Measurements from ENCODE around the gene SPATA20. TPM values are rescaled to one million over a fixed set of nuclear protein-coding genes. Genes with fewer than 3 reads are reported as not detected.

The SPATA20 gene
- total and polyA plus RNA-seq, 2 of the 13 experiments (the other 11 are each of a cell fraction or from before 2014, with no cell fraction given): 36.1 to 64.8 TPM

DNA sequence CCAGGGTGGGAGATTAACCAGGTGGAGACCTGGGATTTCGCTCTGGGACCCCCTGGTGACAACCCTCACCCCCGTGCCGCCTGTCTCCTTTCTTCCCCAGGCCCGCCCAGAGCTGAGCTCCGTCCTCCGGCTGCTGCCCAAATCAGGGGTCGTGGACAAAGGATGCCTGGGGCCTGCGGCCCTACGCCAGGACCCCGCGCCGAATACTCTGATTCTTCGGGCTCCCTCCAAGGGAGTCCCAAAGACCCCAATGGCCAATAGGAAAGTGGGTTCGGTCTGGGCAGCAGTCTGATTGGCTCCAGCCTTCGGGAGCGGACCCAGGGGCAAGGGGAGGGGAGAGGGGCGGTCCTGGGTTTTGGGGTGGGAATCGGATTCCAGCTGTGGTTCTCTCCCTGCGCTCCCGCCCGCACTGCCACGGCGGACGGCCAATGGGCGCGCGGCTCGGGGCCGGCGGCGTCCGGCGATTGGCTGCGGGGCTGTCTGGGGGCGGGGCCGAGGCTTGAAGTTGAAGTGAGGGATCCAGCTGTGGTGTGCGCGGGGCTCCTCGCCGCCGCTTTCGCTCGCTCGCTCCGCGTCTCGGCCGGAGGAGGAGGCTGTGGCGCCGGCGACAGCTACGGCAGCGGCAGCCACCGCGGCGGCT is 13.3 kb downstream of the SPATA20 start, which contains the start of gene CACNA1G:
Gene CACNA1G (plus strand): TSS at position 531 of the 640 bp plus-strand sequence. CDS start 745 bp downstream, outside the sequence.
- intact Hi-C loops (cut with micrococcal nuclease; ENCODE audit: unreplicated experiment) (no loop called here), in situ Hi-C loops (cut with HindIII; ENCODE audit: extremely low pct_ligation_motif_present, low pct_unique_long_range_greater_than_20kb) (no loop called here)
- Histone ChIP-seq H3K4me3 (replicated peaks in 1 of 3; ENCODE audit: insufficient read depth in 1 of 3, low read depth in 2 of 3, low read length in 3 of 3) (peak within 1 kb of the TSS; percentile 27 to 65 (median 35); a peak in 4 of 6 replicates), H3K9me3 (ENCODE audit: low read length) (no peaks in the 10 kb centered on the region), H4K20me1 (ENCODE audit: insufficient read depth, low read length) (peaks cover 5% of the 10 kb centered on the region; the same call in 1 of the 2 replicates), H3K27me3 (ENCODE audit: control insufficient read depth in 1 of 2, insufficient read depth in 2 of 2, low read length in 2 of 2) (peaks cover 22 to 40% of the 10 kb centered on the region in 2 experiments), H2AFZ (ENCODE audit: low read length) (no peak within 1 kb of the TSS), H3K4me2 (ENCODE audit: low read depth, low read length) (peak within 1 kb of the TSS; percentile 69), H3K27ac (ENCODE audit: extremely low read length, insufficient read depth, low read length) (no peak within 1 kb of the TSS), H3K79me2 (ENCODE audit: insufficient read depth, low read length) (no peaks in the 10 kb centered on the region), H3K4me1 (ENCODE audit: insufficient read depth, low read length) (peaks cover 9% of the 10 kb centered on the region), H3K9ac (ENCODE audit: insufficient read depth, low read depth, low read length) (no peak within 1 kb of the TSS), H3K36me3 (replicated peaks in 1 of 2; ENCODE audit: control insufficient read depth in 1 of 2, insufficient read depth in 2 of 2, low read length in 2 of 2) (no peaks in the 10 kb centered on the region)
- WGBS (ENCODE audit: low lambda C conversion rate): 25% methylated on average over 27 of the region's 56 CpGs
- peak; percentile 32 for FAIRE-seq
- BruUV-seq (replicated peaks): no TSS peak
- peak; percentile 71 for DNase-seq (ENCODE audit: low spot score)
- ChIA-PET CTCF (ENCODE audit: low intra/inter-chr PET ratio, low total read pairs) (no interaction called here), POLR2A (interaction anchor here (0.5 to 2.5 kb wide), 13 partner anchors 9 to 305 kb away, joined by 3 to 8 read pairs (median 6); partner anchors contain the start of genes LUC7L3 and TOB1)
- ATAC-seq: peak; percentile 90
- TF ChIP-seq MIER2 (CRISPR knock-in tag; IDR thresholded peaks at IDR 0.05) (no peak), XRCC5 (optimal IDR thresholded peaks at IDR 0.05; ENCODE audit: low read length) (peak; percentile 31), IKZF4 (CRISPR knock-in tag; IDR thresholded peaks at IDR 0.05; ENCODE audit: borderline replicate concordance, low read depth, not compliant biosample characterization) (no peak), FUBP1 (CRISPR knock-in tag; IDR thresholded peaks at IDR 0.05; ENCODE audit: borderline replicate concordance) (no peak), ZBTB38 (CRISPR knock-in tag; IDR thresholded peaks at IDR 0.05) (0 out of 2 replicates have a peak, but pooled peaks have one; percentile 26), KDM5B (CRISPR knock-in tag; IDR thresholded peaks at IDR 0.05; ENCODE audit: borderline replicate concordance) (0 out of 2 replicates have a peak, but pooled peaks have one; percentile 8), MXI1 (IDR thresholded peaks at IDR 0.05; ENCODE audit: borderline replicate concordance, low read depth, low read length) (peak; percentile 35; the same call in 1 of the 3 replicates), GTF2F1 (IDR thresholded peaks at IDR 0.05; ENCODE audit: low read length) (no peak)
- TF ChIP-seq, protein P1, sequence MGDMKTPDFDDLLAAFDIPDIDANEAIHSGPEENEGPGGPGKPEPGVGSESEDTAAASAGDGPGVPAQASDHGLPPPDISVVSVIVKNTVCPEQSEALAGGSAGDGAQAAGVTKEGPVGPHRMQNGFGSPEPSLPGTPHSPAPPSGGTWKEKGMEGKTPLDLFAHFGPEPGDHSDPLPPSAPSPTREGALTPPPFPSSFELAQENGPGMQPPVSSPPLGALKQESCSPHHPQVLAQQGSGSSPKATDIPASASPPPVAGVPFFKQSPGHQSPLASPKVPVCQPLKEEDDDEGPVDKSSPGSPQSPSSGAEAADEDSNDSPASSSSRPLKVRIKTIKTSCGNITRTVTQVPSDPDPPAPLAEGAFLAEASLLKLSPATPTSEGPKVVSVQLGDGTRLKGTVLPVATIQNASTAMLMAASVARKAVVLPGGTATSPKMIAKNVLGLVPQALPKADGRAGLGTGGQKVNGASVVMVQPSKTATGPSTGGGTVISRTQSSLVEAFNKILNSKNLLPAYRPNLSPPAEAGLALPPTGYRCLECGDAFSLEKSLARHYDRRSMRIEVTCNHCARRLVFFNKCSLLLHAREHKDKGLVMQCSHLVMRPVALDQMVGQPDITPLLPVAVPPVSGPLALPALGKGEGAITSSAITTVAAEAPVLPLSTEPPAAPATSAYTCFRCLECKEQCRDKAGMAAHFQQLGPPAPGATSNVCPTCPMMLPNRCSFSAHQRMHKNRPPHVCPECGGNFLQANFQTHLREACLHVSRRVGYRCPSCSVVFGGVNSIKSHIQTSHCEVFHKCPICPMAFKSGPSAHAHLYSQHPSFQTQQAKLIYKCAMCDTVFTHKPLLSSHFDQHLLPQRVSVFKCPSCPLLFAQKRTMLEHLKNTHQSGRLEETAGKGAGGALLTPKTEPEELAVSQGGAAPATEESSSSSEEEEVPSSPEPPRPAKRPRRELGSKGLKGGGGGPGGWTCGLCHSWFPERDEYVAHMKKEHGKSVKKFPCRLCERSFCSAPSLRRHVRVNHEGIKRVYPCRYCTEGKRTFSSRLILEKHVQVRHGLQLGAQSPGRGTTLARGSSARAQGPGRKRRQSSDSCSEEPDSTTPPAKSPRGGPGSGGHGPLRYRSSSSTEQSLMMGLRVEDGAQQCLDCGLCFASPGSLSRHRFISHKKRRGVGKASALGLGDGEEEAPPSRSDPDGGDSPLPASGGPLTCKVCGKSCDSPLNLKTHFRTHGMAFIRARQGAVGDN (CRISPR knock-in tag; IDR thresholded peaks at IDR 0.05): peak; percentile 52
- TF ChIP-seq, protein P2, sequence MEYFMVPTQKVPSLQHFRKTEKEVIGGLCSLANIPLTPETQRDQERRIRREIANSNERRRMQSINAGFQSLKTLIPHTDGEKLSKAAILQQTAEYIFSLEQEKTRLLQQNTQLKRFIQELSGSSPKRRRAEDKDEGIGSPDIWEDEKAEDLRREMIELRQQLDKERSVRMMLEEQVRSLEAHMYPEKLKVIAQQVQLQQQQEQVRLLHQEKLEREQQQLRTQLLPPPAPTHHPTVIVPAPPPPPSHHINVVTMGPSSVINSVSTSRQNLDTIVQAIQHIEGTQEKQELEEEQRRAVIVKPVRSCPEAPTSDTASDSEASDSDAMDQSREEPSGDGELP (IDR thresholded peaks at IDR 0.05; ENCODE audit: borderline replicate concordance, low read depth): peak; percentile 88
- TF ChIP-seq, protein P3, sequence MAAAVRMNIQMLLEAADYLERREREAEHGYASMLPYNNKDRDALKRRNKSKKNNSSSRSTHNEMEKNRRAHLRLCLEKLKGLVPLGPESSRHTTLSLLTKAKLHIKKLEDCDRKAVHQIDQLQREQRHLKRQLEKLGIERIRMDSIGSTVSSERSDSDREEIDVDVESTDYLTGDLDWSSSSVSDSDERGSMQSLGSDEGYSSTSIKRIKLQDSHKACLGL (CRISPR knock-in tag; IDR thresholded peaks at IDR 0.05): no peak
- TF ChIP-seq, protein P4, sequence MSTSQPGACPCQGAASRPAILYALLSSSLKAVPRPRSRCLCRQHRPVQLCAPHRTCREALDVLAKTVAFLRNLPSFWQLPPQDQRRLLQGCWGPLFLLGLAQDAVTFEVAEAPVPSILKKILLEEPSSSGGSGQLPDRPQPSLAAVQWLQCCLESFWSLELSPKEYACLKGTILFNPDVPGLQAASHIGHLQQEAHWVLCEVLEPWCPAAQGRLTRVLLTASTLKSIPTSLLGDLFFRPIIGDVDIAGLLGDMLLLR (CRISPR knock-in tag; IDR thresholded peaks at IDR 0.05): 0 out of 2 replicates have a peak, but pooled peaks have one; percentile 54
- TF ChIP-seq, protein P5, sequence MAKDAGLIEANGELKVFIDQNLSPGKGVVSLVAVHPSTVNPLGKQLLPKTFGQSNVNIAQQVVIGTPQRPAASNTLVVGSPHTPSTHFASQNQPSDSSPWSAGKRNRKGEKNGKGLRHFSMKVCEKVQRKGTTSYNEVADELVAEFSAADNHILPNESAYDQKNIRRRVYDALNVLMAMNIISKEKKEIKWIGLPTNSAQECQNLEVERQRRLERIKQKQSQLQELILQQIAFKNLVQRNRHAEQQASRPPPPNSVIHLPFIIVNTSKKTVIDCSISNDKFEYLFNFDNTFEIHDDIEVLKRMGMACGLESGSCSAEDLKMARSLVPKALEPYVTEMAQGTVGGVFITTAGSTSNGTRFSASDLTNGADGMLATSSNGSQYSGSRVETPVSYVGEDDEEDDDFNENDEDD (CRISPR knock-in tag; IDR thresholded peaks at IDR 0.05; ENCODE audit: borderline replicate concordance): peak; percentile 68; the same call in 1 of the 2 replicates

Measured in HepG2 (cell line).